MM.1S (cell line): ENCODE measurements around the gene HORMAD2.

Experiments used
- DNase-seq: peaks from one replicate; pipeline ENCODE4 v3.0.0-alpha.2; 2015
- H2AFZ ChIP-seq: fragments of 300-600 bp; sonication (generic); 2 replicates; pipeline ENCODE4 v1.6.0; 2016; ENCODE audit warnings: antibody characterized with exemption, low read length
- H3F3A ChIP-seq: fragments of 300-600 bp; sonication (generic); 2 replicates; pipeline ENCODE4 v1.6.1; 2016; ENCODE audit warnings: mild to moderate bottlenecking, antibody characterized with exemption, low read length, moderate library complexity, mixed read lengths; ENCODE audit not compliant: insufficient read depth
- H3K27ac ChIP-seq: fragments of 300-600 bp; sonication (generic); 2 replicates; pipeline ENCODE4 v1.5.1; 2016; ENCODE audit warnings: mild to moderate bottlenecking, low read length
- H3K27me3 ChIP-seq: fragments of 300-600 bp; sonication (generic); replicated peaks from 2 replicates; pipeline ENCODE4 v1.6.0; 2016; ENCODE audit warnings: low read length; ENCODE audit not compliant: insufficient read depth
- H3K36me3 ChIP-seq: fragments of 300-600 bp; sonication (generic); replicated peaks from 2 replicates; pipeline ENCODE4 v1.6.1; 2016; ENCODE audit warnings: mild to moderate bottlenecking, low read length, mixed read lengths; ENCODE audit not compliant: insufficient read depth
- H3K4me1 ChIP-seq: fragments of 300-600 bp; sonication (generic); 2 replicates; pipeline ENCODE4 v1.6.1; 2016; ENCODE audit warnings: low read length, mixed read lengths
- H3K4me2 ChIP-seq: fragments of 300-600 bp; sonication (generic); 2 replicates; pipeline ENCODE4 v1.6.0; 2016; ENCODE audit warnings: low read depth, low read length
- H3K4me3 ChIP-seq: fragments of 300-600 bp; sonication (generic); 2 replicates; pipeline ENCODE4 v1.5.1; 2016; ENCODE audit warnings: low read length, mixed read lengths
- H3K79me2 ChIP-seq: fragments of 300-600 bp; sonication (generic); 2 replicates; pipeline ENCODE4 v1.6.1; 2016; ENCODE audit warnings: mixed run types, low read length, mixed read lengths
- H3K9ac ChIP-seq: fragments of 300-600 bp; sonication (generic); 2 replicates; pipeline ENCODE4 v1.6.1; 2016; ENCODE audit warnings: low read length, mixed read lengths
- H3K9me2 ChIP-seq: fragments of 300-600 bp; sonication (generic); replicated peaks from 2 replicates; pipeline ENCODE4 v1.6.1; 2016; ENCODE audit warnings: mild to moderate bottlenecking, low read length, mixed read lengths; ENCODE audit not compliant: insufficient read depth
- H3K9me3 ChIP-seq: fragments of 300-600 bp; sonication (generic); replicated peaks from 2 replicates; pipeline ENCODE4 v1.6.1; 2016; ENCODE audit warnings: mild to moderate bottlenecking, low read length, mixed read lengths; ENCODE audit not compliant: insufficient read depth
- H4K20me1 ChIP-seq: fragments of 300-600 bp; sonication (generic); 2 replicates; pipeline ENCODE4 v1.6.1; 2016; ENCODE audit warnings: mild to moderate bottlenecking, low read length, moderate library complexity, mixed read lengths; ENCODE audit not compliant: insufficient read depth
- CTCF ChIP-seq: fragments of 300-600 bp; sonication (generic); IDR thresholded peaks from 2 replicates; pipeline ENCODE4 v1.5.1; 2016; ENCODE audit warnings: antibody characterized with exemption, low read length, mixed read lengths
- EZH2 ChIP-seq: fragments of 300-600 bp; sonication (generic); optimal IDR thresholded peaks from 2 replicates; pipeline ENCODE3; 2017; ENCODE audit warnings: low read depth, mild to moderate bottlenecking, antibody characterized with exemption, low read length, mixed read lengths
- EZH2phosphoT487 ChIP-seq: fragments of 300-600 bp; sonication (generic); IDR thresholded peaks from 2 replicates; pipeline ENCODE4 v1.6.1; 2018; ENCODE audit warnings: antibody characterized with exemption, low read length

HORMAD2 gene

GRCh38 chr22:30158277-30158676 lies 78.0 kb downstream of the HORMAD2 start:
- no peaks in the 10 kb centered on the region for H3K36me3 ChIP-seq
- H3K9ac ChIP-seq = no peak overlapping the region
- H4K20me1 ChIP-seq = no peaks in the 10 kb centered on the region
- no peaks in the 10 kb centered on the region for H3K79me2 ChIP-seq
- no peak for DNase-seq
- no peak for TF ChIP-seq CTCF
- H3K4me2 ChIP-seq = no peak overlapping the region
- H3K9me2 ChIP-seq = no peaks in the 10 kb centered on the region
- no peak overlapping the region for H2AFZ ChIP-seq
- H3K4me1 ChIP-seq = no peaks in the 10 kb centered on the region
- H3K9me3 ChIP-seq = no peaks in the 10 kb centered on the region
- H3K27me3 ChIP-seq = no peaks in the 10 kb centered on the region
- H3K27ac ChIP-seq = no peak overlapping the region
- H3K4me3 ChIP-seq = no peak overlapping the region
- H3F3A ChIP-seq = no peaks in the 10 kb centered on the region

GRCh38 chr22:30158744-30159500 lies 78.7 kb downstream of the HORMAD2 start:
- H3K9ac ChIP-seq = no peak overlapping the region
- H4K20me1 ChIP-seq = no peaks in the 10 kb centered on the region
- H3K4me3 ChIP-seq = no peak overlapping the region
- H3K4me2 ChIP-seq = no peak overlapping the region
- no peaks in the 10 kb centered on the region for H3K36me3 ChIP-seq
- no peaks in the 10 kb centered on the region for H3F3A ChIP-seq
- H3K9me3 ChIP-seq = no peaks in the 10 kb centered on the region
- no peak overlapping the region for H2AFZ ChIP-seq
- no peaks in the 10 kb centered on the region for H3K4me1 ChIP-seq
- no peak for DNase-seq
- H3K9me2 ChIP-seq = no peaks in the 10 kb centered on the region
- no peak for TF ChIP-seq EZH2
- no peak for TF ChIP-seq CTCF
- TF ChIP-seq EZH2phosphoT487 = no peak
- H3K79me2 ChIP-seq = no peaks in the 10 kb centered on the region
- no peak overlapping the region for H3K27ac ChIP-seq
- H3K27me3 ChIP-seq = no peaks in the 10 kb centered on the region

- no peaks in the 10 kb centered on the region for H3K4me1 ChIP-seq
- H3K27me3 ChIP-seq = no peaks in the 10 kb centered on the region
- no peaks in the 10 kb centered on the region for H3K36me3 ChIP-seq
- no peak overlapping the region for H3K9ac ChIP-seq
- H2AFZ ChIP-seq = no peak overlapping the region
- no peak overlapping the region for H3K4me2 ChIP-seq
- no peaks in the 10 kb centered on the region for H3F3A ChIP-seq
- H4K20me1 ChIP-seq = no peaks in the 10 kb centered on the region
- H3K79me2 ChIP-seq = no peaks in the 10 kb centered on the region
- DNase-seq = no peak
- H3K4me3 ChIP-seq = no peak overlapping the region
- H3K9me3 ChIP-seq = no peaks in the 10 kb centered on the region
- no peak overlapping the region for H3K27ac ChIP-seq
- no peaks in the 10 kb centered on the region for H3K9me2 ChIP-seq
- TF ChIP-seq EZH2phosphoT487 (no peak), EZH2 (no peak), CTCF (no peak)
Measured at GRCh38 chr22:30159561-30160353, 79.5 kb downstream of the HORMAD2 start.
